MV-4-11 (cell line): Measurements from ENCODE around the gene ELK4.
A peak's percentile ranks its signal among the peaks of the same experiment; 100 is the strongest.
"Not testable (repeated sequence)": the region's sequence is repeated elsewhere in the genome, so short reads cannot be mapped to it uniquely, and the experiment has no call there.

Source experiments
- DNase-seq: peaks from one replicate; lab custom pipeline; 2025; lab: John Stamatoyannopoulos, UW

The ELK4 gene

DNA sequence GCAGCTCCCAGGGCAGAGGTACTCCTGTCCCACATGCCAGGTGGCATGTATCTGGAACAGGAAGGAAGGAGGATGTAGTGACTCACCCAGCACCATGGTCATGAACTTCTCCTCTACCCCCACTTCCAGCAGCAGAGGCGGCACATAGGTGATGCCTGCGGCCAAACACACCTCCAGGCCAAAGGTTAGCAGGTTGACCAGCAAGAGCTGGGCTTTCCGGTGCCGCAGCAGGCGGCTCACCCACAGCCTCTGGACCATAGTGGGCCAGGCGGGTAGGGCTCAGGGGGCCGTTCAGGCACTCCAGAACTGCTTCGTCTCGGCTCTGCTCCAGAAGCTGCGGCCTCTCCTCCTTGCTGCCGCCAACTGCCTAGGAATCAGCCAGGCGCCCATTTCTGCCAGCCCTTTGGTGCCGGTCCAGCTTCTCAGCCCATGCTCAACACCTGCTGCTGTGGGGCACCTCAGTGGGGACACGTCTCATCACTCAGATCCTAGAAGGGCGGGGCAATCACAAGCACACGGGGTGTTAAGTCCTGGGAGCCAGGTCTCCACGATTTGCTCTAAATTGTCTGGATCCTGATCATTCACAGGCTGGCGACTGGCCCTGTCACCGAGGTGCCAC is 32.7 kb upstream of the ELK4 start:
- DNase-seq = no peak

DNA sequence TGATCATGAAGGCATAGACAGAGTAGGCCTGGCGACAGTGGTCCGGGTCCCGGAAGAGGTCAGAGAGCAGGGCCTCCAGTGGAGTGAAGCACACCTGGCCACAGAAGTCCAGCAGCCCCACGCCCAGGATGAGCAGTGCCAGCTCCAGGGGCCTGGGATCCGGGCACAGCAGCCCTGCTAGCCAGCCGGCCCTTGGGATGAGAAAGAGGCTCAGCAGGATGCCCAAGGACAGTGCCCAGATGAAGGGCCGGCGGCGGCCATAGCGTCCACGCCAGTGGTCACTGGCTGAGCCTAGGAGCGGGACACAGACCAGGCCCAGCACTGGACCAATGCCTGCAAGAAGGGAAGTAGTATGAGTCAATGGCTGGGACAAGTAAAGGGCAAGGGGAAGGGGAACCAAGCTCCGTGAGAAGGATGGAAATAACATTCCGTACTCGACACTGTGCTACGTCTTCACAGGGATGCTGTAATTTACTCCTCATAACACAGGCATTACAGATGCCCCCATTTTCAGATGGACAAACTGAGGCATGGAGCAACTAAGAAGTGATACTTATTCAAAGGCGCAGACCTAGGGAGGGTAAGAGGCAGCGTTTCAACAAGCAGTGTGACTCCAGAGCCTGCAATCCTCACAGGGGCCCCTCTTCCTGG is 31.6 kb upstream of the ELK4 start:
- DNase-seq = peak; percentile 54

DNA sequence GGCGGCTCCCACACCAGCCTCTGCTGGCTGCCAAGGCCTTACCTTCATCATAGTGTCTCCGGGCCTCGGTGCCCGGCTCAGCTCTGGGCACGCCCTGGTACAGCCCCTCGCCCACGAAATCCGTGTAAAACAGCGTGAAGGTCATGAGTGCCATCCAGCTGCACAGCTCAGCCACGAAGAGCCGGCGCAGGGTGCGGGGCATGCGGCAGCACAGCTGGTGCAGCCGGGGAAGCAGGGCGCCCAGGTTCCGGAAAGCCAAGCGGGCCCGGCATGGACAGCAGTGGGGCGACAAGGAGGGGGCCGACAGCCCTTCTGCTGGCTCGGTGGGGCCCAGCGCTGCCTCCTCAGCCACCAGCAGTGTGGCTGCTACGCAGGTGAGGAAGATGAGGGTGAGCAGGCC is 31.0 kb upstream of the ELK4 start:
- DNase-seq = no peak

DNA sequence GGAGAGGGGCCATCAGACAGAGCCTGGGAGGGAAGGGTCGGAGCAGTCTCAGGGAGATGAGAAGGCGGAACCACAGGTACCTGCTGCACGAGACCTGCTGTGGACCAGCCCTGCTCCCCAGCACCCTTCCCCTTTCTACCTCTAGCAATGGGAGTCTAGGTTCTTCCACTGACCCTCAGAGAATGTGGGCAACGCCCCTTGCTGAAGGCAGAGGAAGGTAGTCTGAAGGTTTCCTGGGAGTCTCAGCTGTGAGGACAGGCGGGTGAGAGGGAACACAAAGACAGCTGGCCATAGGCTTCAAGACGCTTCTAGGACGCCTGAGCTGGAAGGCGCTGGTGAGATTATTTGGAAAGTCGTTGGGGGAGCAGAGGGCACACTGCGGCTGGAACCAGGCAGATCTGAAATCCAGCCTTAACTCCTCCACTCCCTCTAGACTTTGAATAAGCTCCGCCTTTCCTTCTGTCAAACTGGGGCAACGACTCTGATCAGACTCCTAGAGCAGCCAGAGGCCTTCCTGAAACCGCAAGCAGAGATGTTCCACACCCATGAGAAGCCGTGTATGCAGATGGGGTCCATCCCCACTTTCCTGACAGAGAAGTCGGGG is 30.4 kb upstream of the ELK4 start:
- no peak for DNase-seq

DNA sequence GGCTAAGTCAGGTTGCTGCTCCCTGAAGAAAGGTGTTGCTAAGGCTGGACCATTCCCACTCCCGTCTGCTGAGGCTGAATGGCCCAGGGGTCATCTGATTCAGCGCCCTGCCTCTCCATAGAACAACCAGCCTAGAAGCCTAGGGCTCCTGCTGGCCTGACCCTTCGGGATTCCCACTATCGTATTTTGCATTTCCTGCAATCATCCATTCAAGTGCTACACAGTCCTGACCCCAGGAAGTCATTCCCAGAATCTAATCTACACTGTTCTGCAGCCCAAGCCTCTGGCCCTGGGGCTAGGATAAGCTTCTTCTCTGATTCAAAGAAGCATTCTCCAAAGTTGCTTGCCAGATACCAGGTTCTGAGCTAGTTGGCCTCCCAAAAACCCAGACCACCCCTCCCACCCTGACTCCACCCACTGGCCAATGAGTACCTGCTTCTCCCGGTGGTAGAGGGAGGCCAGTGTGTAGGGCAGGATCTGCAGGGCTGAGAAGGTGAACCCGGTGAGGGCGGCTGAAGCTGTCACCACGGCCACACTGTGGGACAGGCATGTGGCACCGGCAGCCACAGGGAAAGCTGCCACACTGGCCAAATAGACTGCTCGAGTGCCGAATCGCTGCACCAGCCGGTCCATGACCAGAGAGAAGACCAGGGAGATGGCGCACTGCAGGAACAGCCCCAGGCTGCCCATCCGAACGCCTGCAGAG is 29.8 kb upstream of the ELK4 start:
- no peak for DNase-seq

DNA sequence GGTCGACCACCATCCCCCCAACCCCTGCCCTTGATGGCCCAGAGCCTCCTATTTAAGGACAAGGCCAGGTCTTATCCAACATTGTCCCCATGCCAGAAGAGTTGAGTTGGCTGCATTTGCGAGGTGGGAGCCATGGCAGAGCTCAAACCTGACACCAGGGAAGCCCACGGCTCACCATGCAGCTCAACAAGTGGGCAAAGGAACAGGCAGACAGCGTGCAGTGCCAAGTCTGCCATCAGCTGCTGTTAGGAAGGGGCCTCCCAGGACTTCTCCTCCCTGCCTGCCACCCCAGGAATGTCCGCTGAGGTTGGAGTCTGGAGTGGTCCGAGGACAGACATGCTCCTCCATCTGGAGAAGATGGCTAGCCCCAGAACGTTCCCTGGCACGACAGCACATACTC is 28.6 kb upstream of the ELK4 start:
- DNase-seq = no peak

DNA sequence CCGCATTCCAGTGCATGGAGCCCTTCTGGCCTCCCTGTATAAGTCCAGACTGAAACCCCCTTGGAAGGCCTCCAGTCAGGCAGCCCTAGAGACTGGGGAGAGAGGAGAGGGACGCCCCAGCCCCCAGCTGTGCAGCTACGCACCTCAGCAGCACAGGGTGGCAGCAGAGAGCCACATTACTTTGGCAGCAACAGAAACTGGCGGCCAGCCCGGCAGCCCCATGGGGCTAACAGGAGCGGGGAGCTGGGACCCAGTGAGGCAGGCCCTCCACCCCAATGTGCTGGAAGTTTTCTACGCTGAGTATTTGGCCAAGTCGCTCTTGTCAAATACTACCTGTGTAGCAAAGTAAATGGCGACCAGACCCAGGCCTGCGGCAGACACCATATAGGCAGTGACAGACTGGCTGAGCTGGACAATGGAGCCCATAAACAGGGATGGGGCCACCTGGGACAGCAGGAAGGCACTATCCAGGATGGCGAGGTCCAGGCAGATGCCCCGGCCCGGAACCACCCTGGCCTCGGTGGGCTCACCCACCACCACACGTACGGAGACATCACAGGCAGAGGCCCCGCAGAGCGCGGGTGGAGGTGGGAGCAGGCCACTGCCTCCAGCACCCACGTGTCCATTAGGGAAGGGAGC is 27.3 kb upstream of the ELK4 start:
- DNase-seq = peak; percentile 34

DNA sequence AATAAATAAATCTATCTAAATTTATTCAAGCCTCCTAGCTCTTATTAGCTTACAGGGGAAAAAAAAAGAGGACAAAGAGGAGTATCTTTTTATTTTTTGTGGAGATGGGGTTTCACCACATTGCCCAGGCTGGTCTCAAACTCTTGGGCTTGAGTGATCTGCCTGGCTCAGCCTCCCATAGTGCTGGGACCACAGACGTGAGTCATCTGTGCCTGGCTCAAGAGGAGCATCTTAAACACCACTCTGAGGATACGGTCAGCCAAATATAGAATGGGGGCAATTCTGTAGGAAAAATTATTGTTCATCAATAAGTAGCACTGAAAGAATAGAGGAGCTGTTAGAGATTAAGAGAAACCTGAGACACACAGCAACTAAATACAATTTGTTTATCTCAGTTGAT is 24.4 kb upstream of the ELK4 start:
- DNase-seq = peak; percentile 34

DNA sequence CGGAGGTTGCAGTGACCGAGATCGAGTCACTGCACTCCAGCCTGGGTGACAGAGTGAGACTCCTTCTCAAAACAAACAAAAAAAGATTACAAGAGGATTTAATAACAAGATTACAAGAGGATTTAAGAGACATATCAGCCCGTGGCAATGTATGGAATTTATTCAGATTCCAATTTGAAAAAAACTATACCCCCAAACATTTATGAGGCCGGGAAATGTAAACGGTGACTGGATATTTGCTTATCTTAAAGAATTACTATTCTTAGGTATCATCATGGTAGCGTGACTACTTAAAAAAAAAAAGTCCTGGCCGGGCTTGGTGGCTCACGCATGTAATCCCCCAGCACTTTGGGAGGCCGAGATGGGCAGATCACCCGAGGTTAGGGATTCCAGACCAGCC is 21.2 kb upstream of the ELK4 start:
- DNase-seq = no peak

DNA sequence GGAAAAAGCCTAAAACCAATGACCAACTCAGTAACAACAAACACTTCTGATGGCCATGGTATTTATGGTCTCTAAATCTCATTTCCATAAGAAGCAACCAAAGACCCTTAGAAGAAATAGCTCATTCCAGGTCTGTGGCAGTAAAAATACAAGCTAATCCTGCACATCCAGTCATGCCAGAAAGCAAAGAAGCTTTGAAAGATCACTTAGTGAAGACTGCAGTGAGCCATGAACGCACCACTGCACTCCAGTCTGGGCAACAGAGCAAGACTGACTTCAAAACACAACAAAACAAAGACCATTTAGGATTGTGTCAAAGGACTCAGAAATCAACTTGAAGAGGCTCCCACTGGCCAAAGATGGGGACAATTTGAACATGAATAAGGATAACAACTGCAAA is 18.4 kb upstream of the ELK4 start:
- DNase-seq = no peak

DNA sequence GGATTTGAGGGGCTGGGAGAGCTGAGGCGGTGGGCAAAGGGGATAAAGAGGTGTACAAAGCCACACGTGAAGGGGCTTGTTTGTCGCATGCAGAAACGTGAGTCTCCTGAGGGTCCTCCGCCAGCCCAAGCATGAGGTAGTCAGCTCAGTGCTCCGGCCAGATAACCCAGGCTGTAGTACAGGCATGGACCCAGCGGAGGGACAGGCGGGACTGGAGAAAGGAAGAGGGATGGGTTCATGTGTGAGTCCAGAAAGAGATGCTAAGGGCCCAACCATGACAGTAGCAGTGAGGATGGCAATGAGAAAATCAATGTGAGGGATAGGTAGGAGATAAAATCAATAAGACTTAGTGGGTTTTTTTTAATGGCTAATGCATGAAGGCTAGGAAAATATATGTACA is 13.7 kb upstream of the ELK4 start:
- DNase-seq = no peak

DNA sequence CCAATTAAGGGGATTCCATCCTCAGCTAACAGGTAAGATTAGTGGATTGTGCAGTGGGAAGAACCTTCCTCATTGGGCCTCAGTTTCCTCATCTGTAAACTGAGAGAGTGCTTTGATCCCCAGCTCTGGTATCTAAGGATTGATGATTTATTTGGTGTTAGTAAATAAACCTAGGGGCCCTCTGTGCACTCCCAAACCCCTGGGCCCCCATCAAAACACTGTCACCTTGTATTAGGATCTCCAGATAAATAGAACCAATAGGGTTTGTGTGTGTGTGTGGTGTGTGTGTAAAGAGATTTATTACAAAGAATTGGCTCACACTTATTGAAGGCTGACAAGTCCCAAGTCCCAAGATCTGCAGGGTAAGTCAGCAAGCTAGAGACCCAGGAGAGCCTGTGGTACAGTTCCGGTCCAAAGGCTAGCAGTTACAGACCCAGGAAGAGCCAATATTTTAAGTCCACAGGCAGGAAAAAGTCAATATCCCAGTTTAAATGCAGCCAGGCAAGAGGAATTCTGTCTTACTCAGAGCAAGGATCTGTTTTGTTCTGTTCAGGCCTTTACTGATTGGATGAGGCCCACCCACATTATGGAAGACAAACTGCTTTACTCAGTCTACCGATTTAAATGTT is 11.0 kb upstream of the ELK4 start:
- DNase-seq = no peak

DNA sequence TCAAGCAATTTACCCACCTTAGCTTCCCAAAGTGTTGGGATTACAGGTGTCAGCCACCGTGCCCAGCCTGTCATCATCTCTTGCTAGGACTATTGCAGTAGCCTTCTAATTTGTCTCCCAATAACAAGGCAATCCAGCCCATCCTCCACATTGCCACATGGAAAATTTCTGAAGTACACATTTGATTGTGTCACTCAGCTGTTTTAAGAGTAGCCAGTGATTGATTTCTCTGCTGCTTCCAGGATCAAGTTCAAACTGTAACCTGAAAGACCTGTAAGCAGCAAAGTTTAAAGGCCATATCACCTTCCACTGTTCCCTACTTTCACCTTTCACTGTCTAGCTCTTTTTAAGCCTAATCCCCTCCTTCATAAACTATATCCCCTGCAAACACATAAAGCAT is 7.8 kb upstream of the ELK4 start:
- no peak for DNase-seq

DNA sequence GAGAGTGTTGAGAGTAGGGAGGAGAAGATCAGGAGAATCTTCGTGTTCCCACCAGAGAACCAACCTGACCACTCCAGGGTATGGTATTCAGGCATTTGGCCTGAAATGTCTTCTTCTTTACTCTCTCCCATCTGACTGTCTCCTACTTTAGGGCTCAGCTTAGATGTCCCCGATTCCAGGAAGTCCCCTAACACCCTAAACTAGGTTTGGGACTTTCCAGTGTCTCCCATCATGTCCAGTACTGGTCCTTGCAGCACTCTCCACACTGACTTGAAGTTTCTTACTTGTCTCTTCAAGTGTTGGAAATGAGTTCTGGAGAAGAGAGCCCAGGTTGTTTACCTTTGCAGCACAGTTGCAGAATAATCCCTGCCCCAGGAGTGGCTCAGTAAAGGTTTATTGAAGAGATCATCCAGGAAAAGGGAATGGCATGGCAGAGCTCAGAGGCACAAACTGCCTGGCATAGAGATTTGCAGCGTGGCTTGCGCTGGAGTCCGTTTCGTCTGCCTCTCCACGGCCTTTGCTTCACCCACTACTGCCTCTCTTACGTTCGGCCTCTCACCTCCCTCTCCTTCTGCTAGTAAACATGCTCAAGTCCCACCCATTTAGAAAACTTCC is 6.2 kb upstream of the ELK4 start:
- no peak for DNase-seq

DNA sequence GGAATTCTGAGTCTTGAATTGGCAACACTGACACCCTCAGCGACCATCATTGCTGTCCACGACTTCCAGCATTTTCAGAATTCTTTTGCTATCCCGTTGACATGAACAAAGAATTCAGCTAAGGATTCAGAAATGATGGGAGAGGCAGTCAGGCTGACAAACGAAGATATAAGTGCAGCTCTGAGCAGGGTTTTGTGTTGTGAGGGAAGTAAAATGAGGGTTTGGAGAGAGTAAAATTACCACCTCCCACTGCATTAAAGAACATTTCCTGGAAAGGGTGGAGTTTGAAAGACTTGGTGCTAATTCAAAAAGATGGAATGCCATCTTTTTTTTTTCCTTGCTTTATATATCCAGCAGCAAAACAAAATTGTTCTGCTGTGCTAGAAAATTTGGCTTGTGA is 4.9 kb upstream of the ELK4 start:
- no peak for DNase-seq

DNA sequence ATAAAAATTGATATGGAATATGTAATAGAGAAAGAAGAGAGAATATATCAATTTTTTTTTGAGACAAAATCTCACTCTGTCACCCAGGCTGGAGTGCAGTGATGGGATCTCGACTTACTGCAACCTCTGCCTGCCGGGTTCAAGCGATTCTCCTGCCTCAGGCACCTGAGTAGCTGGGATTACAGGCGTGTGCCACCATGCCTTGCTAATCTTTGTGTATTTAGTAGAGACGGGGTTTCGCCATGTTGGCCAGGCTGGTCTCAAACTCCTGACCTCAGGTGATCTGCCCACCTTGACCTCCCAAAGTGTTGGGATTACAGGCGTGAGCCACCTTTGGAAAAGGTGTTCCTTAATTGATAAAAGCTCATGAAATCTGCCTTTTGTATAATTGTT is 4.3 kb upstream of the ELK4 start:
- DNase-seq = not testable (repeated sequence)

DNA sequence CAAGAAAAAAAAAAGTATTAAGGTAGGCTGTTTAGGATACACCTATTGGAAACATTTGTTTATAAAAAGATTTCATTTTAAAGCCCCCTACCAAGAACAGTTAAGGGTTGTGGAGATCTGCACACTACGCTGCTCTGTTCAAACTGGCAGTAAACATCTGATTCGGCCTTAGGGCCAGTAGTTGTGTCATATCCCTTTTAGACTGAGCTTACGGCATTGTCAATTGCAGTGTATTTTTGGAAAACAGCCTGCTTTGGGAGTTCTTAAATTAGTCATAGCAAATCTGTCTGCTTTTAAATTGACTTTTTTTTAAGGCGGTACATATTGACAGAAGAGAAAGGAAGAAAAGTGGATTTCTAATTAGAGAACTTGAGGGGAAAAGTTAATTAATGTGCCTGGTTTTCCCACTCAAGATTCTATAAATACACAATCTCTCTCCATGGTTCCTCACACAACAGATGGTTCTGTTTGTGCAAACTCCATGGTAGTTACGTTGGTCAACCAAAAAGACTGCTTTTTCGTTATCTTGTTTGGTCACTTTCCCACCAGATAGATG is 1.7 kb upstream of the ELK4 start:
- peak; percentile 66 for DNase-seq

DNA sequence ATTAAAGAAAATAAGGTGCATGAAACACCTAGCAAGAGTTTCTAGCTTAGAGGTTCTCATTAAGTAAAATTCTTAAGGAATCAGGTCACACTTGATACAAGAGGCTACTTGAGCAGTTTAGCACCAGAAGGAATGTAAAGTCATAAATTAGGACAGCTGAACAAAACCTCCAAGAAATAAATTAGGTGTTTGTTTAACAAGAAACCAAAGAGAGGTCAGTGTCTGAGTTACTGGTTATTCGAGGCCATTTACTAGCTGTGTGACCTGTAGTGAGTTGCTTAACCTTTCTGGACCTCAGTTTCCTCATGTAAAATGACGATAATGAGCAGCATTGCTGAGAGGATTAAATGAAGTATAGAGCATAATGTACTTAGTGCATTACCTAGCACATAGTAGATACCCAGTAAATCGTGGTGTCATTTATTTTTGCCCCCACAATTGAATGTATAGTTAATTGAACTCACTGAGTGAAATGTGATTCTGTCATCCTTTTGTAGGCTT is 908 bp upstream of the ELK4 start:
- no peak for DNase-seq

DNA sequence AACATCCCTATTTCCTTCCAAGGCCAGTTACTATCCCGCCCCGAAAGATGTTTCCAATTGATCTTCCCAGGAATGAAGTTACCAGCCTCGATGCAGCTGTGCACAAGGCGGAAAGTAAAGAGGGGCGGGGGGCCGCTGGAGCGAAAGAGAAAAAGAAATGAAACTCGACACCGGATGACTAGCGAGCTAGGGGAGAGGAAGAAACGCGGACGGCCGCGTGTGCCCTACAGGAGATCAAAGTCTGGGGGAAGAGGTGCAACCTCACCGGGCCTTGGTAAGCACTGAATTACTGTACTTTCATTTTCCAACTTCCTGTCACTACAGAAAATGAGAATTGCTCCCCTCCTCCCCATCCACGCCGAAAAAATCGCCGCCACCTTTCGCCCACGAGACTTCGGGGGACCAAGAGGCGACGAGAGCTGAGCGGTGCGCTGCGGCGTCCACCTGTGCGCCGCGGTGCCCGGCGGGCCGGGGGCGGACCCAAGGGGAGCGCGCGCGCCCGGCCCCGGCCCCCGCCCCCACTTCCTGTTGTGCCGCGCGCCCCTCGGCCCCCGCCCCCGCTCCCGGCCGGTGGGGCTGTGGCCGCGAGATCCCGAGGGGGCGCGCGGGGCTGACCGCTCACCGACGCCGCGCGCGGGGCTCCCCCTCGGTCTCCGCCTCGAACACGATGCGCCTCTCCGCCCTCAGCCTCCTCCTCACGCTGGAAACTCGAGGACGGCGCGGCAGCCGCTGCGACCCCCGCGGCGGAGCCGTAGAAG is 622 bp downstream of the ELK4 start:
- peak; percentile 57 for DNase-seq

DNA sequence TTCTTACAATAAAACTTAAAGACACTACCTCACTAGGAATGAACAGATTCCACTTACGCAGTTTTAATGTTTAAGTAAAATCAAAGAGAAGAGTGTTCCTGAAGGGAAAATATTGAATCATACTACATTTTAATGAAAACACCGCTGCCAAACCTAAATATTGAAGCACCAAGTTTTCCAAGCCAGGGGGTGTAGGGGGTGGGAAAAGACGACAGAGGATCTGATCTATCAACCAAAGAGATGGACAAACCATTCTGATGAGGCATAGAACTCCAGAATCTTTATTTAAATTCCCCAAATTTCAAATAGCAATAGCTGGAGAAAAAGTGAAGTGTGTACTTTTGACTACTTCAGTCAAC is 1.2 kb downstream of the ELK4 start:
- no peak for DNase-seq

DNA sequence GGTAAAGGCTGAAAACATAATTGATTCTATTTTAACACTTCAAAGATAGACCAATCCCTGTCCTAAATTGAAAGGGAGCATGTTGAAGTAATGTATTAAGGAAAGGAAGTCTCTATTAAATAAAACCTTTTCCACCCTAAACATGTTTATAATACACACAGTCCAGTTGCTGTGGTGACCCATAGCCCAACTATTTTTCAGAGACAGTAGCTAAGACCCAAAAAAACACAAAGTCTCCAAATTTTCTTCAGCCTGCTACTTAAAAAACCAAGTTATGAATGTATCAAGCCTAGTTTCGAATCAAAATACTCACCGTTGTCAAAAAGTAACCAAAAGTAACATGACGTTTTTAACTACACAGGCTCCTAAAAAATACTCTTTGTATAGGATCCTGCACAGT is 1.6 kb downstream of the ELK4 start:
- no peak for DNase-seq
